PC-3 (cell line): ENCODE measurements around the gene TBC1D21. TPM values are rescaled to one million over a fixed set of nuclear protein-coding genes. Genes with fewer than 3 reads are reported as not detected.

Experiments used
- ATAC-seq: fragments of 200-7000 bp; cut with Tn5 transposase; 2 replicates; pipeline ENCODE4 v1.9.1; 2020; ENCODE audit warnings: mild to moderate bottlenecking, moderate library complexity
- BruUV-seq: library from RNA; stranded (reverse); fragments of 400-500 nt; replicated peaks from 2 replicates; lab custom pipeline; 2021; lab: Mats Ljungman, UMichigan
- CTCF ChIA-PET: fragments of 300-600 bp; sonication (Branson Sonifier 250); formaldehyde crosslinking; loops from one replicate; lab custom pipeline; 2022; ENCODE audit warnings: antibody characterized with exemption; lab: Charles Lee
- POLR2A ChIA-PET: fragments of 300-600 bp; sonication (Branson Sonifier 250); formaldehyde crosslinking; loops from one replicate; lab custom pipeline; 2022; ENCODE audit warnings: antibody characterized with exemption; ENCODE audit not compliant: unreplicated experiment; lab: Charles Lee
- DNase-seq: peaks from one replicate; pipeline ENCODE4 v3.0.0-alpha.2; 2015
- H2AFZ ChIP-seq: fragments of 300-600 bp; sonication (generic); 2 replicates; pipeline ENCODE4 v1.6.0; 2016; ENCODE audit warnings: antibody characterized with exemption, low read length
- H3F3A ChIP-seq: fragments of 300-600 bp; sonication (generic); one replicate; pipeline ENCODE4 v1.6.0; 2017; ENCODE audit warnings: antibody characterized with exemption, low read length, control low read depth, mild to moderate bottlenecking; ENCODE audit not compliant: unreplicated experiment
- H3K27ac ChIP-seq: fragments of 300-600 bp; sonication (generic); 2 replicates; pipeline ENCODE4 v1.5.1; 2016; ENCODE audit warnings: mild to moderate bottlenecking, low read length
- H3K27me3 ChIP-seq: fragments of 300-600 bp; sonication (generic); 2 replicates; pipeline ENCODE4 v1.6.1; 2016; ENCODE audit warnings: low read length, mixed read lengths
- H3K36me3 ChIP-seq: fragments of 300-600 bp; sonication (generic); 2 replicates; pipeline ENCODE4 v1.6.1; 2016; ENCODE audit warnings: low read depth, mixed run types, low read length, mixed read lengths
- H3K4me1 ChIP-seq: fragments of 300-600 bp; sonication (generic); 2 replicates; pipeline ENCODE4 v1.5.1; 2016; ENCODE audit warnings: low read length; ENCODE audit not compliant: insufficient read depth
- H3K4me2 ChIP-seq: fragments of 300-600 bp; sonication (generic); 2 replicates; pipeline ENCODE4 v1.6.0; 2016; ENCODE audit warnings: low read length
- H3K4me3 ChIP-seq: fragments of 300-600 bp; sonication (generic); 2 replicates; pipeline ENCODE4 v1.5.1; 2016; ENCODE audit warnings: mild to moderate bottlenecking, low read length, mixed read lengths
- H3K79me2 ChIP-seq: fragments of 300-600 bp; sonication (generic); 2 replicates; pipeline ENCODE4 v1.6.1; 2017; ENCODE audit warnings: low read length, mixed read lengths
- H3K9ac ChIP-seq: fragments of 300-600 bp; sonication (generic); 2 replicates; pipeline ENCODE4 v1.6.0; 2016; ENCODE audit warnings: mild to moderate bottlenecking, low read length
- H3K9me2 ChIP-seq: fragments of 300-600 bp; sonication (generic); replicated peaks from 2 replicates; pipeline ENCODE4 v1.6.1; 2016; ENCODE audit warnings: mixed run types, low read length, mixed read lengths
- H3K9me3 ChIP-seq: fragments of 300-600 bp; sonication (generic); 2 replicates; pipeline ENCODE4 v1.6.1; 2016; ENCODE audit warnings: low read length, mixed read lengths
- H4K20me1 ChIP-seq: fragments of 300-600 bp; sonication (generic); 2 replicates; pipeline ENCODE4 v1.6.1; 2016; ENCODE audit warnings: low read length, mixed read lengths
- EZH2 ChIP-seq: fragments of 300-600 bp; sonication (generic); IDR thresholded peaks from one replicate; pipeline ENCODE4 v1.6.1; 2017; ENCODE audit warnings: antibody characterized with exemption, mild to moderate bottlenecking, low read length; ENCODE audit not compliant: unreplicated experiment
- EZH2phosphoT487 ChIP-seq: fragments of 300-600 bp; sonication (generic); IDR thresholded peaks from 2 replicates; pipeline ENCODE4 v1.6.1; 2018; ENCODE audit warnings: mild to moderate bottlenecking, antibody characterized with exemption, low read length, borderline replicate concordance
- intact Hi-C: fragments of 100-400 bp; cut with micrococcal nuclease; formaldehyde crosslinking; loops from 2 replicates; pipeline ENCODE4 v1.9.0; 2023
- total RNA-seq: library from RNA; depleted of rRNA; stranded (reverse); fragments of >200 nt; gene quantifications from 2 replicates; pipeline ENCODE4 v1.2.3, GENCODE V29; 2014
- TF ChIP-seq, protein P1 (sequence below): fragments of 300-600 bp; sonication (generic); conservative IDR thresholded peaks from 2 replicates; pipeline ENCODE4 v1.5.1; 2017; ENCODE audit warnings: antibody characterized with exemption, low read depth, mild to moderate bottlenecking, low read length

Gene TBC1D21
- total RNA-seq, 1 experiment from 2014 or later = not detected

DNA sequence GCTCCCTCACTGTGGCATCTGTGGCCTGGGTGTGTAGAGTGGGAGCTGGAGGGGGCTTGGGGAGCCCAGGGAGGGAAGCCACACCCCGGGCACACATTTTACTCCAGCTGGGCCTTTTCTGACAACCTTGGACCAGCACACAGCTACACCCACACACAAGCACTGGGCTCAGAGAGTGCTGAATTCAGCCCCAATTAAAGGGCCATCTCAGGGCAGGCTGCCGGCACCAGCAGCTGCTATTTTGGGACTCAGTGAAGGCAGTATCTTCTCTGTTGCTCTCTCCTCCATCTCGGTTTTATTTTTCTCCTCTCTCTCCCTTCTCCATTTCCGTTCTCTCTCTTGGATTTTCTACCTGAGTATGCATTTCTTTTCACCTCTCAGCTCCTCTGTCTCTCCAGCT lies 19.1 kb upstream of the TBC1D21 start:
- DNase-seq = no peak

DNA sequence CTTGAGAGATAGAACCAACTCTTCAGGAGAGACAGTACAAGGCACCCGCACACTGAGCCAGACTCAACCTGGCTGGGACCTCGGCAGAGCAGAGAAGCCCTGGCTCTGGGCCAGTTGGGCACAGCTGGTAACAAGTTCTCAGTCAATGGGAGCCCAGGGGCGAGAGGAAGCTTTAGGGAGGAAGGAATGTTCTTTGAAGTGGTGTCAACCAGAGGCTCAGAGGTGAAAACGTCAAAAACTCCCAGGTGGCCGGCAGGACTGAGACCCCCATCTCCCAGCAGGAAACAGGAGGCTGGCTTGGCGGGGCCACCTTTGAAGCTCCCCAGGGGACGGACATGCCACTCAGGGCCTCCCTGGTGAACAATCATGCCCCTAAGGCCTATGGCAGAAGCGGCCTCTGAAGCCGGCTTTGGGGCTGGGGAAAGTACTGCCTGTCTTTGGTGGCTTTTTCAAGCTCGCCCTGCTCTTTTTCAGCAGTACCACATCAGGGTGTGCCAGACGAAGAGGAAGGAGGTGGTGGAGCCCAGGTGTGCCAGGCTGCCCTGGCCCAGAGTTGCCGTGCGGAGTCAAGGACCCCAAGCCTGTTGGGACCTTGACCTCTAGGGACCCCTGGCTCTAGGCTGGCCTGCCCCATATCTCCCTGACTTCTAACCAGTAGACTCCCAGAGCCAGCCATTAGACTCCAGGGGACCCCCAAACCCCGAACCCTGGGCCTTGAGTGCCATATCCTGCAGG lies 16.7 kb upstream of the TBC1D21 start:
- Histone ChIP-seq H3K4me3 (no peak overlapping the region), H3K9me3 (no peaks in the 10 kb centered on the region), H3K27ac (no peak overlapping the region), H3K9me2 (no peaks in the 10 kb centered on the region), H3K36me3 (no peaks in the 10 kb centered on the region), H3K9ac (no peak overlapping the region), H3K4me2 (no peak overlapping the region), H3K79me2 (no peaks in the 10 kb centered on the region), H4K20me1 (no peaks in the 10 kb centered on the region), H2AFZ (no peak overlapping the region), H3F3A (no peaks in the 10 kb centered on the region), H3K4me1 (no peaks in the 10 kb centered on the region), H3K27me3 (peaks cover 25% of the 10 kb centered on the region)
- ATAC-seq (no peak), DNase-seq (no peak)
- TF ChIP-seq, protein P1, sequence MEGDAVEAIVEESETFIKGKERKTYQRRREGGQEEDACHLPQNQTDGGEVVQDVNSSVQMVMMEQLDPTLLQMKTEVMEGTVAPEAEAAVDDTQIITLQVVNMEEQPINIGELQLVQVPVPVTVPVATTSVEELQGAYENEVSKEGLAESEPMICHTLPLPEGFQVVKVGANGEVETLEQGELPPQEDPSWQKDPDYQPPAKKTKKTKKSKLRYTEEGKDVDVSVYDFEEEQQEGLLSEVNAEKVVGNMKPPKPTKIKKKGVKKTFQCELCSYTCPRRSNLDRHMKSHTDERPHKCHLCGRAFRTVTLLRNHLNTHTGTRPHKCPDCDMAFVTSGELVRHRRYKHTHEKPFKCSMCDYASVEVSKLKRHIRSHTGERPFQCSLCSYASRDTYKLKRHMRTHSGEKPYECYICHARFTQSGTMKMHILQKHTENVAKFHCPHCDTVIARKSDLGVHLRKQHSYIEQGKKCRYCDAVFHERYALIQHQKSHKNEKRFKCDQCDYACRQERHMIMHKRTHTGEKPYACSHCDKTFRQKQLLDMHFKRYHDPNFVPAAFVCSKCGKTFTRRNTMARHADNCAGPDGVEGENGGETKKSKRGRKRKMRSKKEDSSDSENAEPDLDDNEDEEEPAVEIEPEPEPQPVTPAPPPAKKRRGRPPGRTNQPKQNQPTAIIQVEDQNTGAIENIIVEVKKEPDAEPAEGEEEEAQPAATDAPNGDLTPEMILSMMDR = no peak
- TF ChIP-seq EZH2 = no peak
- no peak for TF ChIP-seq EZH2phosphoT487
- BruUV-seq = no TSS peak
- intact Hi-C loops = no loop called here
- ChIA-PET POLR2A (no interaction called here), CTCF (no interaction called here)

More for the DNA sequence above, 19.1 kb upstream of the TBC1D21 start:
- Histone ChIP-seq H3K27me3 (peaks cover 27% of the 10 kb centered on the region), H3K4me1 (no peaks in the 10 kb centered on the region), H2AFZ (no peak overlapping the region), H3K27ac (no peak overlapping the region), H3F3A (no peaks in the 10 kb centered on the region), H3K4me3 (no peak overlapping the region), H3K4me2 (no peak overlapping the region), H3K79me2 (no peaks in the 10 kb centered on the region), H3K9me2 (no peaks in the 10 kb centered on the region), H3K9me3 (no peaks in the 10 kb centered on the region), H3K36me3 (no peaks in the 10 kb centered on the region), H4K20me1 (no peaks in the 10 kb centered on the region), H3K9ac (no peak overlapping the region)
- no peak for TF ChIP-seq EZH2phosphoT487
- TF ChIP-seq, protein P1 = no peak
- TF ChIP-seq EZH2 = no peak
- POLR2A ChIA-PET = no interaction called here
- no TSS peak for BruUV-seq
- CTCF ChIA-PET = no interaction called here
- intact Hi-C loops = no loop called here
- no peak for ATAC-seq

DNA sequence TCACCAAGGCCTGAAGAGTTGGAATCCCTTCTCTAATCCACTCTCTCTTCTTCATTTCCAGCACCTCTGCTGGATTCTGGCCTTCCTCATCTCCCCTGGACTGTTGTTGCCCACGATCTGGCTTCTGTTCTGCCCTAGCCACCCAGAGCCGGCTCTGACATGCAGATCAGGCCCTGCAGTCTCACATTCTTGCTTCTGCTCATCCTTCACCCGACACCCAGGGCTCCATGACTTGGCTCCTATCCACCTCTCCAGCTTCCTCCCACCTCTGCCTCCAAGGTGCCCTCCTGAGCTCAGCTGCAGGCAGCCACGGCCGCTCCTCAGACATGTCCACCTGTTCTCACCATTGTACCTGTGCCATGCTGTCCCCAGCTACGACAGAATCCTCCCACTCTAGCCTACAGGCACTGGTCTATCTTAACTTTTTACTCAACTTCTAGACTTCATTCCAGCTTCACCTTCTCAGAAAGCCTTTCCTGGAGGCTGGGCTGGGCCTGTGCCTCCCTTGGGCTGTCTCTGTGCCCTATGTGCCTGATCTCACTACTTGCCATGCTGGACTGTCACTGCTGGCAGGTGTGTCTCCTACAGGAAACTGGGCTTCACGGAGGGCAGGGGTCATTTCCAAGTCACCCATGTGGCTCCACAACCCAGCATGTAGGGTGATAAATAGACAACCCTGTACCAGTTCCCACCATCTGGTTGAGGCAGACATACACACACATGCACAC lies 16.0 kb upstream of the TBC1D21 start:
- H4K20me1 ChIP-seq = no peaks in the 10 kb centered on the region
- H3K79me2 ChIP-seq = no peaks in the 10 kb centered on the region
- no peak for DNase-seq
- POLR2A ChIA-PET = no interaction called here
- intact Hi-C loops = no loop called here
- H3K9me2 ChIP-seq = no peaks in the 10 kb centered on the region
- CTCF ChIA-PET = no interaction called here
- H3K27ac ChIP-seq = no peak overlapping the region
- no peaks in the 10 kb centered on the region for H3F3A ChIP-seq
- H3K27me3 ChIP-seq = peaks cover 32% of the 10 kb centered on the region
- H3K4me3 ChIP-seq = no peak overlapping the region
- no peak overlapping the region for H2AFZ ChIP-seq
- H3K9ac ChIP-seq = no peak overlapping the region
- BruUV-seq = no TSS peak
- TF ChIP-seq, protein P1 = no peak
- TF ChIP-seq EZH2phosphoT487 (no peak), EZH2 (no peak)
- no peak for ATAC-seq
- no peaks in the 10 kb centered on the region for H3K36me3 ChIP-seq
- H3K4me2 ChIP-seq = no peak overlapping the region
- no peaks in the 10 kb centered on the region for H3K9me3 ChIP-seq
- H3K4me1 ChIP-seq = no peaks in the 10 kb centered on the region
